Loucy (cell line): ENCODE data around the gene TRAPPC6A.
A peak's percentile ranks its signal among the peaks of the same experiment; 100 is the strongest.
"Not testable (repeated sequence)": the region's sequence is repeated elsewhere in the genome, so short reads cannot be mapped to it uniquely, and the experiment has no call there.

Source experiments
- H2AFZ ChIP-seq: fragments of 200-600 bp; sonication (generic); 2 replicates; pipeline ENCODE4 v1.6.0; 2016; ENCODE audit warnings: antibody characterized with exemption, mild to moderate bottlenecking, low read length, moderate library complexity
- H3F3A ChIP-seq: fragments of 200-600 bp; 2 replicates; pipeline ENCODE4 v1.6.0; 2016; ENCODE audit warnings: antibody characterized with exemption, low read depth, mild to moderate bottlenecking
- H3K27me3 ChIP-seq: fragments of 200-600 bp; sonication (generic); 2 replicates; pipeline ENCODE4 v1.6.1; 2014; ENCODE audit warnings: low read length, mild to moderate bottlenecking; ENCODE audit not compliant: insufficient read depth, poor library complexity, severe bottlenecking
- H3K36me3 ChIP-seq: fragments of 200-600 bp; sonication (generic); 2 replicates; pipeline ENCODE4 v1.6.1; 2016; ENCODE audit warnings: low read length; ENCODE audit not compliant: insufficient read depth
- H3K4me1 ChIP-seq: fragments of 200-600 bp; sonication (generic); 2 replicates; pipeline ENCODE4 v1.5.1; 2014; ENCODE audit warnings: low read length, mild to moderate bottlenecking; ENCODE audit not compliant: insufficient read depth, poor library complexity, severe bottlenecking
- H3K4me2 ChIP-seq: fragments of 200-600 bp; sonication (generic); 2 replicates; pipeline ENCODE4 v1.6.0; 2014; ENCODE audit warnings: antibody characterized with exemption, low read length, low read depth, mild to moderate bottlenecking; ENCODE audit not compliant: poor library complexity, severe bottlenecking
- H3K4me3 ChIP-seq: fragments of 200-600 bp; sonication (generic); 2 replicates; pipeline ENCODE4 v1.5.1; 2014; ENCODE audit warnings: low read length, mild to moderate bottlenecking, mixed read lengths; ENCODE audit not compliant: poor library complexity, severe bottlenecking
- H3K79me2 ChIP-seq: fragments of 200-600 bp; sonication (generic); 2 replicates; pipeline ENCODE4 v1.6.1; 2014; ENCODE audit warnings: low read length; ENCODE audit not compliant: insufficient read depth
- H3K9ac ChIP-seq: fragments of 200-600 bp; sonication (generic); 2 replicates; pipeline ENCODE4 v1.6.0; 2014; ENCODE audit warnings: mild to moderate bottlenecking, low read depth, low read length, moderate library complexity; ENCODE audit not compliant: poor library complexity, severe bottlenecking
- H3K9me2 ChIP-seq: fragments of 200-600 bp; sonication (generic); replicated peaks from 2 replicates; pipeline ENCODE4 v1.6.1; 2016; ENCODE audit warnings: low read depth, low read length, mixed read lengths
- H3K9me3 ChIP-seq: fragments of 200-600 bp; sonication (generic); 2 replicates; pipeline ENCODE4 v1.6.1; 2014; ENCODE audit warnings: mild to moderate bottlenecking, antibody characterized with exemption, low read length, low read depth; ENCODE audit not compliant: insufficient read depth
- H4K20me1 ChIP-seq: fragments of 200-600 bp; sonication (generic); 2 replicates; pipeline ENCODE4 v1.6.0; 2014; ENCODE audit warnings: antibody characterized with exemption, low read length, mild to moderate bottlenecking; ENCODE audit not compliant: insufficient read depth, poor library complexity, severe bottlenecking
- CTCF ChIP-seq: fragments of 200-600 bp; sonication (generic); conservative IDR thresholded peaks from 2 replicates; pipeline ENCODE4 v1.5.1; 2014; ENCODE audit warnings: mild to moderate bottlenecking, antibody characterized with exemption, low read length
- EZH2phosphoT487 ChIP-seq: fragments of 200-600 bp; IDR thresholded peaks from 2 replicates; pipeline ENCODE4 v1.6.1; 2018; ENCODE audit warnings: antibody characterized with exemption, mild to moderate bottlenecking, moderate library complexity, borderline replicate concordance

The TRAPPC6A gene

GRCh38 chr19:45119582-45119981 lies 58.5 kb downstream of the TRAPPC6A start:
- H3K9me3 ChIP-seq: no peaks in the 10 kb centered on the region
- no peak overlapping the region for H3K4me3 ChIP-seq
- H3F3A ChIP-seq: no peaks in the 10 kb centered on the region
- peaks cover 7% of the 10 kb centered on the region; the same call in 1 of the 2 replicates for H3K36me3 ChIP-seq
- peaks cover 76% of the 10 kb centered on the region for H3K79me2 ChIP-seq
- TF ChIP-seq CTCF: no peak
- TF ChIP-seq EZH2phosphoT487: no peak
- peaks cover 25% of the 10 kb centered on the region for H3K4me1 ChIP-seq
- H2AFZ ChIP-seq: no peak overlapping the region
- H3K4me2 ChIP-seq: no peak overlapping the region
- no peaks in the 10 kb centered on the region for H3K27me3 ChIP-seq
- peaks cover 27% of the 10 kb centered on the region for H4K20me1 ChIP-seq
- H3K9me2 ChIP-seq: no peaks in the 10 kb centered on the region
- no peak overlapping the region for H3K9ac ChIP-seq

DNA sequence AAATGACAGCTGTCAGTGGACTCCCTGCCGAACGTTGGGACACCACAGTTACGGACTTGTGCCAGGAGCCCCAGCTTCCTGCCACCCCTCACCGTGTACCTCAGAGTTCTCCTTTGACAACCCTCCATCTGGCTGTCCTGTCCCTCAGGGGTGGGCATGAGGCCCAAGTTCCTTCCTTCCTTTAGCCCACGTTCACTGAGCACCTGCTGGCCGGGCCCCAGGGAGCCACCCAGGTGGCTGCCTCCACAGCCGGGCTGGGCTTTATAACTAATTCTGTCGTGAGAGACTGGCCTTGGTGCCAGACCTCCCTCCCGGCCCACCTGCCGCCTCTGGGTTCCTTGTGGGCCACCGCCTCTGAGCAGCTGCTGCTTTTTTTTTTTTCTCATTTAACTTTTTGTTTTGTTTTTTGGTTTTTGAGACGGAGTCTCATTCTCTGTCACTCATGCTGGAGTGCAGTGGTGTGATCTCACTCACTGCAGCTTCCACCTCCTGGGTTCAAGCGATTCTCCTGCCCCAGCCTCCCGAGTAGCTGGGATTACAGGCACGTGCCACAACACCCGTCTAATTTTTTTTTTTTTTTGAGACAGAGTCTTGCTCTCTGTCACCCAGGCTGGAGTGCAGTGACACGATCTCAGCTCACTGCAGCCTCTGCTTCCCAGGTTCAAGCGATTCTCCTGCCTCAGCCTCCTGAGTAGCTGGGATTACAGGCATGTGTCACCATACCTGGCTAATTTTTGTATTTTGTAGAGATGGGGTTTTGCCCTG lies 59.3 kb downstream of the TRAPPC6A start:
- not testable (repeated sequence) for H3K36me3 ChIP-seq, H2AFZ ChIP-seq, H3K9me3 ChIP-seq, H3F3A ChIP-seq, H3K9me2 ChIP-seq, H3K4me3 ChIP-seq, H3K27me3 ChIP-seq
- Histone ChIP-seq H3K79me2 (peaks cover 78% of the 10 kb centered on the region), H4K20me1 (peaks cover 32% of the 10 kb centered on the region), H3K4me1 (peaks cover 25% of the 10 kb centered on the region), H3K4me2 (peak overlapping the region; percentile 65), H3K9ac (peak overlapping the region; percentile 44)

- peaks cover 25% of the 10 kb centered on the region for H3K4me1 ChIP-seq
- TF ChIP-seq EZH2phosphoT487 (no peak), CTCF (no peak)
- peak overlapping the region; percentile 44 for H3K9ac ChIP-seq
Measured at GRCh38 chr19:45118106-45118505, 59.9 kb downstream of the TRAPPC6A start.

DNA sequence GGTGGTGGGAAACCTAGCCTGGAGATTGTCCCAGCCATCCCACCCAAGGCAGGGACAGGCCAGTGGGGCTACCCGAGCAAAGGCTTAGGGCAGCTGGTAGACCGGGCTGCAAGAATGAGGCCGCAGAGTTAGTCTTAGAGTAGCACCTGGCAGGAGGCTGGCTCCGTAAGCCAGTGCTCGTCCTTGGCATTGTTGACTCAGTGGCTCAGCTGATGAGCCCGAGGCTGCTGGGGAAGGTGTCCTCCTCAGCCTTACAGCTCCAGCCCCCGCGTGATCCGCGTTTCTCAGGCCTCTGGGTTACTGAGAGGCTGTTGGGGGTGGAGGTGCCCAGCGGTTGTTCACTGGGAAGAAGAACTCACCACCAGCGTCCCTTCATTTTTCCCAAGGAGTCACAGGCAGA lies 60.4 kb downstream of the TRAPPC6A start:
- Histone ChIP-seq H4K20me1 (peaks cover 29% of the 10 kb centered on the region), H3K4me1 (peaks cover 25% of the 10 kb centered on the region), H3K4me3 (no peak overlapping the region), H3K9ac (peak overlapping the region; percentile 44), H3K79me2 (peaks cover 82% of the 10 kb centered on the region), H3K9me2 (no peaks in the 10 kb centered on the region), H3K4me2 (peak overlapping the region; percentile 65), H3K9me3 (no peaks in the 10 kb centered on the region), H3F3A (no peaks in the 10 kb centered on the region), H3K36me3 (peaks cover 7% of the 10 kb centered on the region; the same call in 1 of the 2 replicates), H3K27me3 (no peaks in the 10 kb centered on the region), H2AFZ (no peak overlapping the region)
- TF ChIP-seq CTCF (no peak), EZH2phosphoT487 (no peak)

More at GRCh38 chr19:45118106-45118505, 59.9 kb downstream of the TRAPPC6A start:
- no peak overlapping the region for H3K4me3 ChIP-seq
- H3K9me2 ChIP-seq: no peaks in the 10 kb centered on the region
- H4K20me1 ChIP-seq: peaks cover 30% of the 10 kb centered on the region
- H3K36me3 ChIP-seq: peaks cover 7% of the 10 kb centered on the region; the same call in 1 of the 2 replicates
- H2AFZ ChIP-seq: no peak overlapping the region
- H3K4me2 ChIP-seq: peak overlapping the region; percentile 65
- peaks cover 80% of the 10 kb centered on the region for H3K79me2 ChIP-seq
- no peaks in the 10 kb centered on the region for H3F3A ChIP-seq
- no peaks in the 10 kb centered on the region for H3K9me3 ChIP-seq
- no peaks in the 10 kb centered on the region for H3K27me3 ChIP-seq
